Brain microvascular endothelial cell (primary cell): ENCODE measurements around the gene PRKAG3.

ENCODE experiments used
- DNase-seq: peaks from one replicate; pipeline ENCODE4 v3.0.0-alpha.2; 2020
- H3K27ac ChIP-seq: fragments of 250-450 bp; sonication (Bioruptor Pico); 2 replicates; pipeline ENCODE4 v1.5.1; 2020; ENCODE audit warnings: mild to moderate bottlenecking, moderate library complexity
- H3K27me3 ChIP-seq: fragments of 250-450 bp; sonication (Bioruptor Pico); replicated peaks from 2 replicates; pipeline ENCODE4 v1.5.1; 2020; ENCODE audit warnings: mild to moderate bottlenecking
- H3K36me3 ChIP-seq: fragments of 250-450 bp; sonication (Bioruptor Pico); replicated peaks from 2 replicates; pipeline ENCODE4 v1.5.1; 2020; ENCODE audit warnings: mild to moderate bottlenecking
- H3K4me3 ChIP-seq: 2 replicates; pipeline ENCODE4 v1.5.1; 2011; ENCODE audit warnings: low read depth, mild to moderate bottlenecking, control low read depth, low read length, moderate library complexity
- CTCF ChIP-seq: IDR thresholded peaks from 2 replicates; pipeline ENCODE4 v1.5.1; 2011; ENCODE audit warnings: low read depth, mild to moderate bottlenecking, moderate library complexity, low read length, control low read depth, inconsistent platforms; ENCODE audit errors: missing control alignments
- in situ Hi-C: cut with HindIII; loops from 2 replicates; pipeline ENCODE4 v1.10.0; 2017; ENCODE audit warnings: low sequenced_read_pairs, low pct_ligation_motif_present

The PRKAG3 gene

GRCh38 chr2:218809515-218809914 lies 22.1 kb downstream of the PRKAG3 start:
- no peak for DNase-seq
- Histone ChIP-seq H3K4me3 (no peak overlapping the region), H3K27ac (no peak overlapping the region), H3K36me3 (no peaks in the 10 kb centered on the region), H3K27me3 (peaks cover 2% of the 10 kb centered on the region)
- in situ Hi-C loops, result no loop called here
- TF ChIP-seq CTCF, result no peak

GRCh38 chr2:218807626-218808025 lies 24.0 kb downstream of the PRKAG3 start:
- in situ Hi-C loops, result no loop called here
- DNase-seq, result no peak
- H3K27me3 ChIP-seq, result peaks cover 2% of the 10 kb centered on the region
- H3K4me3 ChIP-seq, result no peak overlapping the region
- H3K27ac ChIP-seq, result no peak overlapping the region
- H3K36me3 ChIP-seq, result no peaks in the 10 kb centered on the region
- TF ChIP-seq CTCF, result no peak

- TF ChIP-seq CTCF, result no peak
- no peaks in the 10 kb centered on the region for H3K36me3 ChIP-seq
- DNase-seq, result peak; percentile 99
- in situ Hi-C loops, result no loop called here
- peak overlapping the region; percentile 61 for H3K27ac ChIP-seq
- H3K27me3 ChIP-seq, result peaks cover 2% of the 10 kb centered on the region
- H3K4me3 ChIP-seq, result no peak overlapping the region
Measured at GRCh38 chr2:218806346-218806978, 25.1 kb downstream of the PRKAG3 start.

- no peak for TF ChIP-seq CTCF
- Histone ChIP-seq H3K27me3 (no peaks in the 10 kb centered on the region), H3K27ac (peak overlapping the region; percentile 48), H3K36me3 (no peaks in the 10 kb centered on the region), H3K4me3 (no peak overlapping the region)
- DNase-seq, result peak; percentile 68
- in situ Hi-C loops, result no loop called here
Measured at GRCh38 chr2:218805627-218806026, 26.0 kb downstream of the PRKAG3 start.

- no peak for TF ChIP-seq CTCF
- Histone ChIP-seq H3K36me3 (no peaks in the 10 kb centered on the region), H3K4me3 (no peak overlapping the region), H3K27ac (no peak overlapping the region), H3K27me3 (peaks cover 4% of the 10 kb centered on the region)
- DNase-seq, result no peak
- in situ Hi-C loops, result no loop called here
Measured at GRCh38 chr2:218804817-218805216, 26.8 kb downstream of the PRKAG3 start.
